ENCODE data around the gene USP49.

Gene USP49

GRCh38 chr6:41781366-41781730 is 113.8 kb downstream of the USP49 start:
- H3K27ac Mint-ChIP-seq = peak overlapping the region; percentile 66 to 90 (median 87)
- TF ChIP-seq, protein P1, sequence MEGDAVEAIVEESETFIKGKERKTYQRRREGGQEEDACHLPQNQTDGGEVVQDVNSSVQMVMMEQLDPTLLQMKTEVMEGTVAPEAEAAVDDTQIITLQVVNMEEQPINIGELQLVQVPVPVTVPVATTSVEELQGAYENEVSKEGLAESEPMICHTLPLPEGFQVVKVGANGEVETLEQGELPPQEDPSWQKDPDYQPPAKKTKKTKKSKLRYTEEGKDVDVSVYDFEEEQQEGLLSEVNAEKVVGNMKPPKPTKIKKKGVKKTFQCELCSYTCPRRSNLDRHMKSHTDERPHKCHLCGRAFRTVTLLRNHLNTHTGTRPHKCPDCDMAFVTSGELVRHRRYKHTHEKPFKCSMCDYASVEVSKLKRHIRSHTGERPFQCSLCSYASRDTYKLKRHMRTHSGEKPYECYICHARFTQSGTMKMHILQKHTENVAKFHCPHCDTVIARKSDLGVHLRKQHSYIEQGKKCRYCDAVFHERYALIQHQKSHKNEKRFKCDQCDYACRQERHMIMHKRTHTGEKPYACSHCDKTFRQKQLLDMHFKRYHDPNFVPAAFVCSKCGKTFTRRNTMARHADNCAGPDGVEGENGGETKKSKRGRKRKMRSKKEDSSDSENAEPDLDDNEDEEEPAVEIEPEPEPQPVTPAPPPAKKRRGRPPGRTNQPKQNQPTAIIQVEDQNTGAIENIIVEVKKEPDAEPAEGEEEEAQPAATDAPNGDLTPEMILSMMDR (IDR thresholded peaks at IDR 0.05; ENCODE audit: unreplicated experiment in 3 of 3) = no peak
- peak overlapping the region; percentile 87 to 93 (median 89) for H3K4me3 Mint-ChIP-seq
- H3K9me3 Mint-ChIP-seq = no peaks in the 10 kb centered on the region
- peaks cover 5% of the 10 kb centered on the region for H3K36me3 Mint-ChIP-seq (ENCODE audit: low read depth)
- no peaks in the 10 kb centered on the region for H3K27me3 Mint-ChIP-seq (ENCODE audit: low read depth)
- H3K4me1 Mint-ChIP-seq = peaks cover 29% of the 10 kb centered on the region

- peaks cover 24% of the 10 kb centered on the region for H3K4me1 Mint-ChIP-seq
- no peaks in the 10 kb centered on the region for H3K9me3 Mint-ChIP-seq
- H3K4me3 Mint-ChIP-seq = peak within 1 kb of the TSS; percentile 87 to 93 (median 89)
- peaks cover 5% of the 10 kb centered on the region for H3K36me3 Mint-ChIP-seq (ENCODE audit: low read depth)
- no peaks in the 10 kb centered on the region for H3K27me3 Mint-ChIP-seq (ENCODE audit: low read depth)
- TF ChIP-seq, protein P1 (IDR thresholded peaks at IDR 0.05; ENCODE audit: unreplicated experiment in 3 of 3) = no peak
- peak within 1 kb of the TSS; percentile 87 to 95 (median 92) for H3K27ac Mint-ChIP-seq
These were observed 114.4 kb downstream of the USP49 start, which contains the start of gene PRICKLE4 for GRCh38 chr6:41780551-41781365. Gene PRICKLE4 (plus strand): TSS chr6:41780782. CDS start chr6:41783474, 2,692 bp downstream.

GRCh38 chr6:41779788-41780550 is 115.2 kb downstream of the USP49 start, which contains the start of gene FRS3:
Gene FRS3 (minus strand): TSS chr6:41779900. CDS start chr6:41776987, 2,913 bp downstream.
- TF ChIP-seq, protein P1 (IDR thresholded peaks at IDR 0.05; ENCODE audit: unreplicated experiment in 3 of 3) = peak; percentile 84 to 92 (median 87)
- Mint-ChIP-seq H3K9me3 (no peaks in the 10 kb centered on the region), H3K4me1 (peaks cover 22% of the 10 kb centered on the region), H3K27ac (peak within 1 kb of the TSS; percentile 87 to 95 (median 92)), H3K4me3 (peak within 1 kb of the TSS; percentile 93 to 95 (median 94)), H3K27me3 (ENCODE audit: low read depth) (no peaks in the 10 kb centered on the region), H3K36me3 (ENCODE audit: low read depth) (peaks cover 13% of the 10 kb centered on the region)

GRCh38 chr6:41779336-41779735 is 115.8 kb downstream of the USP49 start:
- Mint-ChIP-seq H3K27me3 (ENCODE audit: low read depth) (no peaks in the 10 kb centered on the region), H3K4me1 (peaks cover 19% of the 10 kb centered on the region), H3K27ac (peak overlapping the region; percentile 61 to 81 (median 80)), H3K9me3 (no peaks in the 10 kb centered on the region), H3K4me3 (peak overlapping the region; percentile 93 to 95 (median 94)), H3K36me3 (ENCODE audit: low read depth) (peaks cover 19% of the 10 kb centered on the region)
- TF ChIP-seq, protein P1 (IDR thresholded peaks at IDR 0.05; ENCODE audit: unreplicated experiment in 3 of 3) = no peak

DNA sequence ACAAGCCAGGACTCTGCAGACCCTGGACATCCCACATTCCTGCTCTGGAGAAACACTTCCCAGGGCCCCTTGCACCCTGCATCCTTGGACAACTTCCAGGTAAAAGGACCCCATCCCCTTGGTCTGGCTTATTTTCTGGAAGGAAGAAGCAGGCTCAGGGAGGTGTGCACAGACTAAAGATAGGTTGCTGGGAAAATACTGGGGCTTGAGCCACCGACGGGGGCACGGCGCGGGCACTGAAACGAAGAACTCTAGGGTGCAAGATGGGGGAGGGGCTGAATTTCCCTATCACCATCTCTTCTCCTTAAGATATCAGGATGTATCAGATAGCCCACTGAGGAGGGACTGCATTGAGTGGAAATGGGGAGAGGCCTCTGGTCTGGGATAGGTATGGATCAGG is 116.3 kb downstream of the USP49 start:
- H3K9me3 Mint-ChIP-seq = no peaks in the 10 kb centered on the region
- H3K36me3 Mint-ChIP-seq (ENCODE audit: low read depth) = peaks cover 23% of the 10 kb centered on the region
- peak overlapping the region; percentile 93 to 95 (median 94) for H3K4me3 Mint-ChIP-seq
- TF ChIP-seq, protein P1 (IDR thresholded peaks at IDR 0.05; ENCODE audit: unreplicated experiment in 3 of 3) = no peak
- peaks cover 17% of the 10 kb centered on the region for H3K4me1 Mint-ChIP-seq
- peak overlapping the region; percentile 61 to 81 (median 80) for H3K27ac Mint-ChIP-seq
- H3K27me3 Mint-ChIP-seq (ENCODE audit: low read depth) = no peaks in the 10 kb centered on the region

All from nephron (organoid).